ENCODE measurements around the gene CST2. TPM values are rescaled to one million over a fixed set of nuclear protein-coding genes. Genes with fewer than 3 reads are reported as not detected.
A peak's percentile ranks its signal among the peaks of the same experiment; 100 is the strongest.
"Not testable (repeated sequence)": the region's sequence is repeated elsewhere in the genome, so short reads cannot be mapped to it uniquely, and the experiment has no call there.

CST2 gene
- total RNA-seq, 8 experiments from 2014 or later, result 0.29 to 1.6 TPM; not detected in 6

- no peaks in the 10 kb centered on the region for H3K4me1 ChIP-seq (replicated peaks in 1 of 2)
- no peak overlapping the region for H3K4me3 ChIP-seq
- no peak overlapping the region for H3K27ac ChIP-seq
- 0 to 87% (median 43%) methylated on average over 1 to 6 of the region's 7 CpGs; no CpG with 5 or more reads in 1 of the 10 experiments for WGBS, 10 experiments
- in situ Hi-C loops (cut with MboI; ENCODE audit: low pct_unique_long_range_greater_than_20kb in 2 of 9, low sequenced_read_pairs in 9 of 9, unreplicated experiment in 9 of 9), result no loop called here
- ATAC-seq (replicated peaks in 6 of 8), result no peak
These were observed 31.7 kb downstream of the CST2 start for GRCh38 chr20:23794841-23795240.

GRCh38 chr20:23794065-23794464 is 32.5 kb downstream of the CST2 start:
- Histone ChIP-seq H3K4me1 (replicated peaks in 1 of 2) (no peaks in the 10 kb centered on the region), H3K27ac (no peak overlapping the region), H3K4me3 (no peak overlapping the region)
- in situ Hi-C loops (cut with MboI; ENCODE audit: low pct_unique_long_range_greater_than_20kb in 2 of 9, low sequenced_read_pairs in 9 of 9, unreplicated experiment in 9 of 9), result no loop called here
- ATAC-seq (replicated peaks in 6 of 8), result peak in 2 of 8 experiments; percentile 60 to 75
- WGBS, 10 experiments, result 0 to 100% (median 57%) methylated on average over 1 to 6 of the region's 7 CpGs; no CpG with 5 or more reads in 1 of the 10 experiments

- Histone ChIP-seq H3K4me3 (no peak overlapping the region), H3K4me1 (replicated peaks in 1 of 2) (no peaks in the 10 kb centered on the region), H3K27ac (no peak overlapping the region)
- 60 to 100% (median 83%) methylated on average over 1 of the region's 1 CpG; no CpG with 5 or more reads in 3 of the 10 experiments for WGBS, 10 experiments
- in situ Hi-C loops (cut with MboI; ENCODE audit: low pct_unique_long_range_greater_than_20kb in 2 of 9, low sequenced_read_pairs in 9 of 9, unreplicated experiment in 9 of 9), result no loop called here
- no peak for ATAC-seq (replicated peaks in 6 of 8)
These were observed 43.1 kb downstream of the CST2 start for GRCh38 chr20:23783447-23783846.

- in situ Hi-C loops (cut with MboI; ENCODE audit: low pct_unique_long_range_greater_than_20kb in 2 of 9, low sequenced_read_pairs in 9 of 9, unreplicated experiment in 9 of 9), result no loop called here
- ATAC-seq (replicated peaks in 6 of 8), result peak in 5 of 8 experiments; percentile 34 to 97 (median 93)
These were observed 44.1 kb downstream of the CST2 start for GRCh38 chr20:23782366-23782983.

GRCh38 chr20:23778676-23779075 is 47.9 kb downstream of the CST2 start:
- H3K4me1 ChIP-seq (replicated peaks in 1 of 2); H3K27ac ChIP-seq; ATAC-seq (replicated peaks in 6 of 8); H3K4me3 ChIP-seq; in situ Hi-C loops (cut with MboI; ENCODE audit: low pct_unique_long_range_greater_than_20kb in 2 of 9, low sequenced_read_pairs in 9 of 9, unreplicated experiment in 9 of 9): not testable (repeated sequence)

More at GRCh38 chr20:23782366-23782983, 44.1 kb downstream of the CST2 start:
- H3K27ac ChIP-seq, result no peak overlapping the region
- no peak overlapping the region for H3K4me3 ChIP-seq
- H3K4me1 ChIP-seq (replicated peaks in 1 of 2), result no peaks in the 10 kb centered on the region
- 0 to 100% (median 69%) methylated on average over 1 to 8 of the region's 8 CpGs; no CpG with 5 or more reads in 4 of the 10 experiments for WGBS, 10 experiments

- H3K4me3 ChIP-seq; H3K27ac ChIP-seq; H3K4me1 ChIP-seq (replicated peaks in 1 of 2); in situ Hi-C loops (cut with MboI; ENCODE audit: low pct_unique_long_range_greater_than_20kb in 2 of 9, low sequenced_read_pairs in 9 of 9, unreplicated experiment in 9 of 9); ATAC-seq (replicated peaks in 6 of 8): not testable (repeated sequence)
- 0 to 58% (median 25%) methylated on average over 1 to 2 of the region's 8 CpGs; no CpG with 5 or more reads in 7 of the 10 experiments for WGBS, 10 experiments
These were observed 49.1 kb downstream of the CST2 start for GRCh38 chr20:23777380-23777779.

GRCh38 chr20:23776067-23776771 is 50.3 kb downstream of the CST2 start:
- H3K4me3 ChIP-seq, result no peak overlapping the region
- peak in 5 of 8 experiments; percentile 14 to 92 (median 91) for ATAC-seq (replicated peaks in 6 of 8)
- WGBS, 10 experiments, result 0% methylated on average over 1 of the region's 14 CpGs; no CpG with 5 or more reads in 9 of the 10 experiments

GRCh38 chr20:23774081-23774480 is 52.4 kb downstream of the CST2 start:
- 52 to 100% (median 93%) methylated on average over 1 to 5 of the region's 7 CpGs; no CpG with 5 or more reads in 3 of the 10 experiments for WGBS, 10 experiments
- no peak for ATAC-seq (replicated peaks in 6 of 8)
- H3K4me1 ChIP-seq (replicated peaks in 1 of 2), result peaks cover 0 to 6% of the 10 kb centered on the region in 2 donors
- in situ Hi-C loops (cut with MboI; ENCODE audit: low pct_unique_long_range_greater_than_20kb in 2 of 9, low sequenced_read_pairs in 9 of 9, unreplicated experiment in 9 of 9), result no loop called here
- H3K27ac ChIP-seq, result no peak overlapping the region
- H3K4me3 ChIP-seq, result no peak overlapping the region

More at GRCh38 chr20:23776067-23776771, 50.3 kb downstream of the CST2 start:
- in situ Hi-C loops (cut with MboI; ENCODE audit: low pct_unique_long_range_greater_than_20kb in 2 of 9, low sequenced_read_pairs in 9 of 9, unreplicated experiment in 9 of 9), result no loop called here
- Histone ChIP-seq H3K27ac (peak overlapping the region in 1 of 2 donors; percentile 79), H3K4me1 (replicated peaks in 1 of 2) (peaks cover 0 to 6% of the 10 kb centered on the region in 2 donors)

Other genes starting within 250 kb of the CST2 start
- gene CST9, start 220.8 kb downstream of the CST2 start, total RNA-seq, result under 1 TPM in 5 of 8 experiments, not detected in 3; 0.17 to 0.54 (median 0.38) TPM
- 1,000 to 10,000 TPM in 1 of 8 experiments, 100 to 1,000 TPM in 4, 10 to 100 TPM in 3; 50.2 to 1,751 (median 154) TPM for gene CST3, start 188.8 kb downstream of the CST2 start, total RNA-seq
- gene CST4, start 137.7 kb downstream of the CST2 start, total RNA-seq, result not detected
- not detected for gene CST1, start 75.8 kb downstream of the CST2 start, total RNA-seq
- gene CST5, start 53.0 kb upstream of the CST2 start, total RNA-seq, result not detected
- gene GGTLC1, start 162.1 kb upstream of the CST2 start, total RNA-seq, result not detected